ENCODE results near the gene GRID2IP.
A peak's percentile ranks its signal among the peaks of the same experiment; 100 is the strongest.
"Not testable (repeated sequence)": the region's sequence is repeated elsewhere in the genome, so short reads cannot be mapped to it uniquely, and the experiment has no call there.

The GRID2IP gene

GRCh38 chr7:6460990-6461584 is 90.2 kb downstream of the GRID2IP start:
- in situ Hi-C loops (cut with MboI; ENCODE audit: low pct_unique_long_range_greater_than_20kb, low sequenced_read_pairs): no loop called here

GRCh38 chr7:6460303-6460702 is 91.0 kb downstream of the GRID2IP start:
- no peak for DNase-seq
- in situ Hi-C loops (cut with MboI; ENCODE audit: low pct_unique_long_range_greater_than_20kb, low sequenced_read_pairs): no loop called here

More at GRCh38 chr7:6460990-6461584, 90.2 kb downstream of the GRID2IP start:
- no peak for DNase-seq

GRCh38 chr7:6458676-6459075 is 92.6 kb downstream of the GRID2IP start:
- DNase-seq; in situ Hi-C loops (cut with MboI; ENCODE audit: low pct_unique_long_range_greater_than_20kb, low sequenced_read_pairs): not testable (repeated sequence)

- in situ Hi-C loops (cut with MboI; ENCODE audit: low pct_unique_long_range_greater_than_20kb, low sequenced_read_pairs): no loop called here
- no peak for DNase-seq
These were observed 97.5 kb downstream of the GRID2IP start for GRCh38 chr7:6453734-6454133.

DNA sequence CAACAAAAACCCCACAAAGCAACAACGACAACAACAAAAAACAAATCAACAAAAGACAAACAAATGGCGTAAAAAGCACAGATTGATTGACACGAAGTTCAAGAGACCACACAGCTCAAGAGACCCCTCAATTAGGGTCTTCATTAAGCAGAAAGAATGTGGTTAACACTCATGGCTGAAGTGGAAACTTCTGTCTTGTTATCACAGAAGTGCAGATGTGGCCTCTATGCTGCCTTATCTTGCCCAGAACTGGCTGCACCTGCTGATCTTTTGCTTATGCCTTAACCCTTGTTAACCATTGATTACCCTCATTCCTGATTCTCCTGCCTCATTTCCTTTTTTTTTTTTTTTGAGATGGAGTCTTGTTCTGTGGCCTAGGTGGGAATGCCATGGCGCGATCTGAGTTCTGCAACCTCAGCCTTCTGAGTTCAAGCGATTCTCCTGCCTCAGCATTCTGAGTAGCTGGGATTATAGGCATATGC is 100.0 kb downstream of the GRID2IP start:
- in situ Hi-C loops (cut with MboI; ENCODE audit: low pct_unique_long_range_greater_than_20kb, low sequenced_read_pairs): no loop called here
- no peak for DNase-seq

GRCh38 chr7:6450591-6450990 is 100.7 kb downstream of the GRID2IP start:
- DNase-seq; in situ Hi-C loops (cut with MboI; ENCODE audit: low pct_unique_long_range_greater_than_20kb, low sequenced_read_pairs): not testable (repeated sequence)

- in situ Hi-C loops (cut with MboI; ENCODE audit: low pct_unique_long_range_greater_than_20kb, low sequenced_read_pairs); DNase-seq: not testable (repeated sequence)
These were observed 101.4 kb downstream of the GRID2IP start for GRCh38 chr7:6449884-6450283.

DNA sequence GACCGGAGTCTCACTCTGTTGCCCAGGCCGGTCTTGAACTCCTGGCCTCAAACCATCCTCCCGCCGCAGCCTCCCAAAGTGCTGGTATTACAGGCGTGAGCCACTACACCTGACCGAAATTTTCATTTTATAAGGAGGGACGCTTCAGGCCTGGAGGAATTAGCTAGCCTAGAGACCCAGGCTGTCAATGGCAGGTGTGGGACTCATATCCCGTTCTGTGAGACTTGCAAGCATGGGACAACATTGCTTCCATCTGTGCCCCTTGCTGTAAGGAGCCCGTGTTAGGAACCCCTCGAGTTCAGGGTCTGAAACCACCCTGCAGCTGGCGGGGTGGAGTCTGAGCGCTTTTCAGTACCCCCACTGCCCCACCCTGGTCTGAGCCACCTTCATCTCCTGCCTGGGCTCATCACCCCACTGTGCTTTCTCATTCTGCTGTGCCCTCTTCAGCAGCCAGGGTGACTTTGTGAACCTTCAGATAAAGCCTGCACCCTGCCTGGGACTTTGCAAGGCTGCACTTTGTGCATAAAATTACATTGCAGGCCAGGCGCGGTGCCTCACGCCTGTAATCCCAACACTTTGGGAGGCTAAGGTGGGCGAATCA is 102.2 kb downstream of the GRID2IP start:
- in situ Hi-C loops (cut with MboI; ENCODE audit: low pct_unique_long_range_greater_than_20kb, low sequenced_read_pairs): no loop called here

GRCh38 chr7:6447581-6448199 is 103.6 kb downstream of the GRID2IP start, which contains the start of gene DAGLB:
Gene DAGLB, minus strand, starts transcription at chr7:6447954. Its CDS starts 112 bp downstream, at chr7:6447842.
- in situ Hi-C loops (cut with MboI; ENCODE audit: low pct_unique_long_range_greater_than_20kb, low sequenced_read_pairs): no loop called here
- peak; percentile 92 for DNase-seq

More for the DNA sequence above, 102.2 kb downstream of the GRID2IP start:
- no peak for DNase-seq
